Measurements from ENCODE around the gene VPS29.
A peak's percentile ranks its signal among the peaks of the same experiment; 100 is the strongest.

GRCh38 chr12:110546339-110546738 is 44.4 kb upstream of the VPS29 start:
- TF ChIP-seq MEF2A (IDR thresholded peaks at IDR 0.05; ENCODE audit: borderline replicate concordance, low read depth) (peak; percentile 72; the same call in 1 of the 2 replicates), RXRA (IDR thresholded peaks at IDR 0.05; ENCODE audit: borderline replicate concordance, low read depth) (peak; percentile 67; the same call in 1 of the 2 replicates), NRF1 (IDR thresholded peaks at IDR 0.05; ENCODE audit: low read depth, low read length) (no peak), TCF12 (IDR thresholded peaks at IDR 0.05) (peak; percentile 97), CTCF (IDR thresholded peaks at IDR 0.05) (no peak), FOXM1 (IDR thresholded peaks at IDR 0.05; ENCODE audit: low read depth) (0 out of 2 replicates have a peak, but pooled peaks have one; percentile 45), JUND (IDR thresholded peaks at IDR 0.05) (peak; percentile 93)
